ENCODE results near the gene FBL.
"Not testable (repeated sequence)": the region's sequence is repeated elsewhere in the genome, so short reads cannot be mapped to it uniquely, and the experiment has no call there.

Gene FBL

DNA sequence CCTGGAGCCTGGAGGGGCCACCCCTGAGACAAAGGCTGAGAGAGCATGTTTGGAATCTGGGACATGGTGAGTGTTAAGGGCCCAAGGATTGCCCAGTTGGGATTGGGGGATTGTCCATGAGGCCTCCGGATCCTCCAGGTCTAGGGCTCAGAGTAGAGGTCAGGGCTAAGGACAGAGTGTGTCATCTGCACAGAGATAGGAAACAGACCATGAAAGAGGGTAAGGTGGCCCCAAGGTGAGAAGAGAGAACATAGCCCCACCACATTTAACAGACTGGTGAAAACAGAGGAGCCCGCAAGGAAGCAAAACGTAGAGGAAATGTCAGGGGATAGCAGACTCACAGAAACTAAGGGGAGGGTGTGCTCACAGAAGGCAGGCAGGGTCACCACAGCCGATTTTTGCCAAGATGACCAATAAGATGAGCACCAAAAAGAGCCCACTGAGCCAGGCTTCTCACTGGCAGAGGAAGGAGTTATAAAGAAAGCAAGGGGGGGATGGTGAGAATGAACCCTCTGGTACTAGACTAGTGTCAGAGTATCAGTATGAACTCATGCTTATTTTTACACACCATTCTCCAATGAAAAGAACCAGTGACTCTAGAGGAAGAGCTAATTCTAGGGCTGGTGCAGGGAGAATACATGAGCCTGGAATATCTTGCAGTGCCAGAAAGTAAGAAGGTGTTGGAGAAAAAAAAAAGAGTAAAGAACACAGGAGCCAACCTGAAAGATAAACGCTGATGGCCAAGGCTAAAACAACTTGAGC lies 29.7 kb downstream of the FBL start:
- no peak for ATAC-seq
- Mint-ChIP-seq H3K4me1 (peaks cover 26% of the 10 kb centered on the region), H3K36me3 (ENCODE audit: low read depth) (peaks cover 6% of the 10 kb centered on the region)

GRCh38 chr19:39814595-39814994 lies 31.6 kb downstream of the FBL start:
- peaks cover 25% of the 10 kb centered on the region for H3K4me1 Mint-ChIP-seq
- H3K27me3 Mint-ChIP-seq = no peaks in the 10 kb centered on the region
- no peak overlapping the region for H3K27ac Mint-ChIP-seq
- ATAC-seq (no peak), DNase-seq (no peak)
- no peak overlapping the region for H3K4me3 Mint-ChIP-seq
- H3K9me3 Mint-ChIP-seq = no peaks in the 10 kb centered on the region
- peaks cover 6% of the 10 kb centered on the region for H3K36me3 Mint-ChIP-seq (ENCODE audit: low read depth)

More for the DNA sequence above, 29.7 kb downstream of the FBL start:
- Mint-ChIP-seq H3K27me3 (no peaks in the 10 kb centered on the region), H3K4me3 (no peak overlapping the region), H3K27ac (no peak overlapping the region), H3K9me3 (no peaks in the 10 kb centered on the region)
- no peak for DNase-seq

DNA sequence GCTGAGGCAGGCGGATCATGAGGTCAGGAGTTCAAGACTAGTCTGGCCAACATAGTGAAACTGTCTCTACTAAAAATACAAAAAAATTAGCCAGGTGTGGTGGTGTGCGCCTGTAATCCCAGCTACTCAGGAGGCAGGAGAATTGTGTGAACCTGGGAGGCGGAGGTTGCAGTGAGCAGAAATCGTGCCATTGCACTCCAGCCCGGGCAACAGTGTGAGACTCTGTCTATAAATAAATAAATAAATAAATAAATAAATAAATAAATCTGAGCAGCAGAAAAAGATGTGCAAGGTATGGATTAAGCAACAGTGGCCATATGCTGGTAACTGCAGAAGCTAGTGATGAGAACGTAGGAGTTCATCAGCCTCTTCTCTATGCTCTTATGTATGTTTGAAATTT lies 32.1 kb downstream of the FBL start:
- not testable (repeated sequence) for H3K27me3 Mint-ChIP-seq, ATAC-seq

DNA sequence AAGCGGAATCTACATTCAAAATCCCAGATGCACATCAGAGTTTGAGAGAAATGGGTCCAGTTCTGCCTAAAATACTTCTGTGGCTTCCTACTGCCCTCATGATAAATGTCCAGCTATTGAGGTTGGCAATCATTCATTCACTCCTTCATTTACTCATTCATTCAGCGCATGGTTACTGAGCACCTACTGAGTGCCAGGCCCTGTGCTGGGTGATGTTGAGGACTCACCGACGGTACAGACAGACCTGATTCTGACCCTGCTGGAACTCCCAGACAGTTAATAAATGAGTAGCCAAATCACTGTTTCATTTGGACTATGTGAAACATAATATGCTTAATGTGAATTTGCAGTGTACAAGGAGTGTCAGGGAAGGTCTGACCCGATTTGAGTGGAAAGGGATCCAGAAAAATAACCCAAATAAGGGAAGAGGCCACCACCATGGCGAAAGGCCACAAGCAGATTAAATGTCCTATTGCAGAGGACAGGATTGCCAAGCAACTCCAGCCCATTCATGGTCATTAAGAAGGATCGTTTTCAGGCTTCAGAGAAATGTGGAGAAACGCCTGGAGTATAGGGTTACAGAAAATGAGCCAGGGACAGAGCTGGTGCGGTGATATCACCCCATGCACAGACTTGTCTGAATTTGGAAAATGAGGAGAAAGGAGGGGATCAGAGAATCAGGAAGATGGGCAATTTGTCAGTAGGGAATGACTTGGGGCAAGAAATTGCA lies 32.8 kb downstream of the FBL start:
- ATAC-seq (no peak), DNase-seq (no peak)
- no peaks in the 10 kb centered on the region for H3K9me3 Mint-ChIP-seq
- H3K36me3 Mint-ChIP-seq (ENCODE audit: low read depth) = peaks cover 6% of the 10 kb centered on the region
- no peak overlapping the region for H3K4me3 Mint-ChIP-seq
- H3K27me3 Mint-ChIP-seq = no peaks in the 10 kb centered on the region
- H3K27ac Mint-ChIP-seq = no peak overlapping the region
- H3K4me1 Mint-ChIP-seq = peaks cover 16% of the 10 kb centered on the region

More for the DNA sequence above, 32.1 kb downstream of the FBL start:
- not testable (repeated sequence) for H3K9me3 Mint-ChIP-seq; H3K27ac Mint-ChIP-seq; DNase-seq; H3K4me3 Mint-ChIP-seq; H3K36me3 Mint-ChIP-seq (ENCODE audit: low read depth)
- H3K4me1 Mint-ChIP-seq = peaks cover 21% of the 10 kb centered on the region

DNA sequence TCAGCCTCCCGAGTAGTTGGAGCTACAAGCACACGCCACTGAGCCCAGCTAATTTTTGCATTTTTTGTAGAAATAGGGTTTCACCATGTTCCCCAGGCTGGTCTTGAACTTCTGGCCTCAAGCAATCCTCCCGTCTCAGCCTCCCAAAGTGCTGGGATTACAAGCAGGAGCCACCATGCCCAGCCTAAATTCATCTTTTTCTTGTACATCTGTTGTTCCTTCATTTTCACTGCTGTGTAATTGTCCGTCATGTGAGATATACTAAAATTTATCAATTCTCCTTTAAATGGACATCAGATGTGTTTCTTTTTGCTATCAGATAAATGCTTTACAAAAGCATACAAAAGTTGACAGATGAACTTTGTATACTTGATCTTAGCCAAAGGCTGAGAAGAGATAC lies 35.1 kb downstream of the FBL start:
- ATAC-seq (no peak), DNase-seq (no peak)
- Mint-ChIP-seq H3K36me3 (ENCODE audit: low read depth) (no peaks in the 10 kb centered on the region), H3K9me3 (no peaks in the 10 kb centered on the region), H3K27me3 (no peaks in the 10 kb centered on the region), H3K27ac (no peak overlapping the region), H3K4me3 (no peak overlapping the region), H3K4me1 (no peaks in the 10 kb centered on the region)

- no peaks in the 10 kb centered on the region for H3K27me3 Mint-ChIP-seq
- H3K9me3 Mint-ChIP-seq = no peaks in the 10 kb centered on the region
These were observed 35.8 kb downstream of the FBL start for GRCh38 chr19:39810424-39810823.

GRCh38 chr19:39809368-39809767 lies 36.8 kb downstream of the FBL start:
- no peak overlapping the region for H3K4me3 Mint-ChIP-seq
- DNase-seq (no peak), ATAC-seq (no peak)
- no peaks in the 10 kb centered on the region for H3K36me3 Mint-ChIP-seq (ENCODE audit: low read depth)
- no peaks in the 10 kb centered on the region for H3K27me3 Mint-ChIP-seq
- no peaks in the 10 kb centered on the region for H3K9me3 Mint-ChIP-seq
- H3K4me1 Mint-ChIP-seq = no peaks in the 10 kb centered on the region
- H3K27ac Mint-ChIP-seq = no peak overlapping the region

More at GRCh38 chr19:39810424-39810823, 35.8 kb downstream of the FBL start:
- no peak overlapping the region for H3K27ac Mint-ChIP-seq
- H3K36me3 Mint-ChIP-seq (ENCODE audit: low read depth) = no peaks in the 10 kb centered on the region
- no peak overlapping the region for H3K4me3 Mint-ChIP-seq
- DNase-seq = no peak
- H3K4me1 Mint-ChIP-seq = no peaks in the 10 kb centered on the region
- ATAC-seq = no peak

GRCh38 chr19:39808688-39809087 lies 37.5 kb downstream of the FBL start:
- ATAC-seq; DNase-seq; H3K27ac Mint-ChIP-seq; H3K27me3 Mint-ChIP-seq; H3K36me3 Mint-ChIP-seq (ENCODE audit: low read depth); H3K4me1 Mint-ChIP-seq; H3K9me3 Mint-ChIP-seq; H3K4me3 Mint-ChIP-seq: not testable (repeated sequence)

DNA sequence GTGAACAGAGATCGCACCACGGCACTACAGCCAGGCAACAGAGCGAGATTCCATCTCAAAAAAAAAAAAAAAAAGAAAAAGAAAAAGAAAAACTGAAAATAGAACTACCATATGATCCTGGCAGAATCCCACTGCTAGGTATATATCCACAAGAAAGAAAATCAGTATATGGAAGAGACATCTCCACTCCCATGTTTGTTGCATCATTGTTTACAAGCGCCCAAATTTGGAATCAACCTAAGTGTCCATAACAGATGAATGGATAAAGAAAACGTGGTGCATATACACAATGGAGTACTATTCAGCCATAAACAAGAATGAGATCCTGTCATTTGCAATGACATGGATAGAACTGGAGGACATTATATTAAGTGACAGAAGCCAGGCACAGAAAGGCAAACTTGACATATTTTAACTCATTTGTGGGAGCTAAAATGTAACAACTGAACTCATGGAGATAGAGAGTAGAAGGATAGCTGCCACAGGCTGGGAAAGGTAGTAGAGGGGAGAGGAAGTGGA lies 38.3 kb downstream of the FBL start:
- ATAC-seq = no peak
- H3K4me3 Mint-ChIP-seq = no peak overlapping the region
- H3K36me3 Mint-ChIP-seq (ENCODE audit: low read depth) = no peaks in the 10 kb centered on the region
- no peaks in the 10 kb centered on the region for H3K9me3 Mint-ChIP-seq
- H3K27ac Mint-ChIP-seq = no peak overlapping the region
- no peaks in the 10 kb centered on the region for H3K4me1 Mint-ChIP-seq
- peaks cover 5% of the 10 kb centered on the region for H3K27me3 Mint-ChIP-seq
- DNase-seq = no peak

GRCh38 chr19:39805104-39805503 lies 41.1 kb downstream of the FBL start:
- Mint-ChIP-seq H3K27ac (no peak overlapping the region), H3K9me3 (no peaks in the 10 kb centered on the region), H3K4me3 (no peak overlapping the region), H3K27me3 (peaks cover 15% of the 10 kb centered on the region), H3K36me3 (ENCODE audit: low read depth) (no peaks in the 10 kb centered on the region), H3K4me1 (no peaks in the 10 kb centered on the region)
- no peak for ATAC-seq
- no peak for DNase-seq

DNA sequence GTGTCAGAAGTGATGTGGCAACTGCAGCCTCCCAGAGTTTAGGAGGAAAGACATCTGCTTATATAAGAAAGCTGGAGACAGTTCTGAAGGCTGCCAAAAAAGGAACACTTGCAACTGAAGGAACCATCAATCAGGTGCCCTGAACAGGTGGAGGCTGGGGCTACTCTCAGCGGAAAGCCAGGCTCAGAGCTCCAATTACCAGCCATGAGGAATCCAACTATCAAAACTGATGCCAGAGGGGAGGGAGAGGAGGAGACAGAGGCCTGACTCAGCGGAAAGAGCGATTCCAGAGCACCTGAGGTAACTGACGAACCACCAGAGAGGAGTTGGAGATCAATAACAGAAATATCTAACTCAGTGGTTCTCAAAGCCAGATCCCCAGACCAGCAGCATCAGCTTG lies 43.2 kb downstream of the FBL start:
- Mint-ChIP-seq H3K27ac (peak overlapping the region; percentile 0), H3K4me3 (no peak overlapping the region), H3K9me3 (no peaks in the 10 kb centered on the region), H3K27me3 (peaks cover 15% of the 10 kb centered on the region), H3K36me3 (ENCODE audit: low read depth) (no peaks in the 10 kb centered on the region), H3K4me1 (no peaks in the 10 kb centered on the region)
- DNase-seq = no peak
- no peak for ATAC-seq

DNA sequence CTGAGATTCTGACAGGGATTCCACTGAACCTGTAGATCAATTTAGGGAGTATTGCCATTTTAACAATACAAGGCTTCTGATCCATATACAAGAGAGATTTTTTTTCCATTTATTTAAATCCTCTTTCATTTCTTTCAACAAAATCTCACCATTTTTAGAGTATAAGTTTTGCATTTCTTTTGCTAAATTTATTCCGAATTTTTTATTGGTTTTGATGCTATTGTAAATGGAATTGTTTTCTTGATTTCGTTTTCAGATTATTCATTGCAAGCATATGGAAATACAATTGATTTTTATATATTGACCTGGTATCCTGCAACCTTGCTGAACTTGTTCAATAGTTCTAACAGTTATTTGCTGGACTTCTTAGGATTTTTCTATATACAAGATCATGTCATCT lies 49.1 kb downstream of the FBL start:
- H3K27ac Mint-ChIP-seq = no peak overlapping the region
- H3K4me1 Mint-ChIP-seq = no peaks in the 10 kb centered on the region
- H3K36me3 Mint-ChIP-seq (ENCODE audit: low read depth) = no peaks in the 10 kb centered on the region
- DNase-seq (no peak), ATAC-seq (no peak)
- H3K4me3 Mint-ChIP-seq = no peak overlapping the region
- H3K27me3 Mint-ChIP-seq = peaks cover 15% of the 10 kb centered on the region
- no peaks in the 10 kb centered on the region for H3K9me3 Mint-ChIP-seq

GRCh38 chr19:39796000-39796498 lies 50.1 kb downstream of the FBL start:
- H3K9me3 Mint-ChIP-seq = no peaks in the 10 kb centered on the region
- no peak overlapping the region for H3K27ac Mint-ChIP-seq
- no peaks in the 10 kb centered on the region for H3K36me3 Mint-ChIP-seq (ENCODE audit: low read depth)
- DNase-seq (no peak), ATAC-seq (no peak)
- H3K4me1 Mint-ChIP-seq = no peaks in the 10 kb centered on the region
- no peak overlapping the region for H3K4me3 Mint-ChIP-seq
- H3K27me3 Mint-ChIP-seq = peaks cover 12% of the 10 kb centered on the region

DNA sequence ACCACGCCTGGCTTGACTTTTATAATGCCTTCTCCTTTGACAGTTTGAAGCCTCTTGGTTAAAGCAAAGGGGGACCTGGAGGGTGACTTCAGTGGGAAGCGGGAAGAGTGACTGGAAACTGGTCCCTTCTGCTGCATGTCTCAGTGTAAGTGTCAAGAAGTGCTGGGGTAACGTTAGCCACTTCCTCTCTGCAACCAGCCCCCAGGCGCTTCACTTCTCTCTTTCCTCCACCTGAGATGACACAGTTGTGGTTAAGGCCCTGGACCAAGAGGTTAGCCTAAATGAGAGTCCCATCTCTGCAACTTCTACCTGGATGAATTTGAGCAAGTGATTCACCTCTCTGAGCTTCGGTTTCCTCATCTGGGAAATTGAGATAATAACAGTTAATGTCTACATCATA lies 51.2 kb downstream of the FBL start:
- Mint-ChIP-seq H3K4me3 (no peak overlapping the region), H3K36me3 (ENCODE audit: low read depth) (no peaks in the 10 kb centered on the region), H3K4me1 (no peaks in the 10 kb centered on the region), H3K9me3 (no peaks in the 10 kb centered on the region), H3K27ac (no peak overlapping the region), H3K27me3 (peaks cover 10% of the 10 kb centered on the region)
- DNase-seq = no peak
- ATAC-seq = no peak

- peak; percentile 92 for ATAC-seq
- Mint-ChIP-seq H3K27me3 (peaks cover 10% of the 10 kb centered on the region), H3K4me1 (no peaks in the 10 kb centered on the region), H3K4me3 (peak overlapping the region; percentile 76), H3K9me3 (peaks cover 8% of the 10 kb centered on the region), H3K27ac (no peak overlapping the region), H3K36me3 (ENCODE audit: low read depth) (peaks cover 1% of the 10 kb centered on the region)
- DNase-seq = peak; percentile 79
These were observed 53.1 kb downstream of the FBL start for GRCh38 chr19:39792999-39793546.
